Stimulated activated CD8-positive, alpha-beta memory T cell treated with anti-CD3 and anti-CD28 coated beads, Interleukin-12 subunit alpha, Interleukin-12 subunit beta, amount 100 ng/mL, for 1 hour (primary cell): Measurements from ENCODE around the gene DLX1.
"Not testable (repeated sequence)": the region's sequence is repeated elsewhere in the genome, so short reads cannot be mapped to it uniquely, and the experiment has no call there.

ENCODE experiments used
- DNase-seq: peaks from one replicate; pipeline ENCODE4 v3.0.0-alpha.2; 2020; ENCODE audit warnings: low read depth

DLX1 gene

GRCh38 chr2:172098650-172099471, 13.6 kb downstream of the DLX1 start:
- DNase-seq, result no peak

- no peak for DNase-seq
Measured at GRCh38 chr2:172099472-172100079, 14.3 kb downstream of the DLX1 start.

- no peak for DNase-seq
Measured at GRCh38 chr2:172100080-172100934, 15.0 kb downstream of the DLX1 start.

GRCh38 chr2:172100935-172101820, 15.9 kb downstream of the DLX1 start:
- no peak for DNase-seq

- DNase-seq, result no peak
Measured at GRCh38 chr2:172101821-172102390, 16.6 kb downstream of the DLX1 start.

- peak; percentile 49 for DNase-seq
Measured at GRCh38 chr2:172102391-172103359, 17.4 kb downstream of the DLX1 start, which contains the start of gene DLX2. Gene DLX2, minus strand, starts transcription at chr2:172102900. Its CDS starts 362 bp downstream, at chr2:172102538.

GRCh38 chr2:172103471-172104272, 18.4 kb downstream of the DLX1 start:
- peak; percentile 45 for DNase-seq

- DNase-seq, result no peak
Measured at GRCh38 chr2:172105471-172106107, 20.3 kb downstream of the DLX1 start.

- no peak for DNase-seq
Measured at GRCh38 chr2:172106108-172106961, 21.0 kb downstream of the DLX1 start.

GRCh38 chr2:172107690-172108586, 22.6 kb downstream of the DLX1 start:
- no peak for DNase-seq

GRCh38 chr2:172108587-172108930, 23.3 kb downstream of the DLX1 start:
- DNase-seq, result no peak

- no peak for DNase-seq
Measured at GRCh38 chr2:172109256-172109987, 24.1 kb downstream of the DLX1 start.

- no peak for DNase-seq
Measured at GRCh38 chr2:172109988-172110811, 24.9 kb downstream of the DLX1 start.

- no peak for DNase-seq
Measured at GRCh38 chr2:172113617-172114016, 28.3 kb downstream of the DLX1 start.

- DNase-seq, result not testable (repeated sequence)
Measured at GRCh38 chr2:172114176-172114575, 28.9 kb downstream of the DLX1 start.
